CD4-positive, alpha-beta T cell treated with Interleukin-1 beta for 1 hour (primary cell): ENCODE measurements around the gene KLHDC9.

Experiments used
- DNase-seq, 2 donors: peaks; one replicate each; pipeline ENCODE4 v3.0.0-alpha.2; 2020 to 2022

The KLHDC9 gene

GRCh38 chr1:161133220-161133740, 35.1 kb downstream of the KLHDC9 start:
- DNase-seq = no peak

GRCh38 chr1:161137881-161138280, 39.7 kb downstream of the KLHDC9 start:
- no peak for DNase-seq

- DNase-seq = no peak
Measured at GRCh38 chr1:161138431-161138830, 40.3 kb downstream of the KLHDC9 start.

- peak; percentile 32 to 67 for DNase-seq
Measured at GRCh38 chr1:161139766-161140165, 41.6 kb downstream of the KLHDC9 start.

GRCh38 chr1:161140755-161141400, 42.7 kb downstream of the KLHDC9 start:
- DNase-seq = no peak

- DNase-seq = no peak
Measured at GRCh38 chr1:161145832-161146231, 47.7 kb downstream of the KLHDC9 start.
